ENCODE data around the gene BDH2. TPM values are rescaled to one million over a fixed set of nuclear protein-coding genes. Genes with fewer than 3 reads are reported as not detected.

The BDH2 gene
- polyA plus RNA-seq, 3 donors: 19.8 to 97.2 (median 35.1) TPM

DNA sequence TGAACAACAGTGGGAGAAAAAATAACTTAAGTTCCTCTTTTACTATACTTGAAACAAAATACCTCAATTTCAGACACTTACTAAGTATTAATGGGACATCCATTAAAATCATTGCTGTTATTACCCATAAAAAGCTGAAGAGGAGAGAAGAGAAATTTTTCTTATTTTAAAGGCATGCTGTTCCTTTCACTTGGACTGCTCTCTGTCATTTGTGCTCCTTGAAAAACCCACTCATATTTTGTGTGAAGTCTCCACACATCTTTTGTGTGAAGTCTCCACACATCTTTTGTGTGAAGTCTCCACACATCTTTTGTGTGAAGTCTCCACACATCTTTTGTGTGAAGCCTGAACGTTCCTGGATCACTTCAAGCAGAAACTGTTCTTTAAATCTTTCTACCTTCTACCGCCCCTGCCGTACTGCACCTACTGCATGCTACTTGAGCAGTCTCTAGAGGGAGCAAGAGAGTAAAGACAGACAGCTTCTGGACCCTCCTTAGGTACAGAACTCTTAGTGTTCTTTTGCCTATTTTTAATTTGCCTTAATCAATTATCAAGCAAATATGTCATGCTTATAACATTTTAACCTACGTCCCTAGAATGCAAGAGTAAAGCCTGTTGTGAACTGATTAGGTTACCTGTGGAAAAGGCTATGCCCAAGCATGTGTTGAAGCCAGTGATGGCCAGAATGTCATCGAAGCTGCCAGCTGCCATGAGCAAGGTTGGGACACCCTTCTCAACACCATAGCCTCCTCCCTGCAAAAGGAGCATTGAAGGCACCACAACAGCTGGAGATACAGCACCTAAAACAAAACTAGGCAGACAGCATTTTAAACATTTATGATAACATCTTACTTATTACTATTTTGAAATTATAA, 53.0 kb downstream of the BDH2 start:
- 39 to 60% (median 53%) methylated on average over 5 of the region's 5 CpGs for WGBS, 3 donors
- no peak overlapping the region for H3K27ac ChIP-seq (ENCODE audit: low read depth, low read length)

DNA sequence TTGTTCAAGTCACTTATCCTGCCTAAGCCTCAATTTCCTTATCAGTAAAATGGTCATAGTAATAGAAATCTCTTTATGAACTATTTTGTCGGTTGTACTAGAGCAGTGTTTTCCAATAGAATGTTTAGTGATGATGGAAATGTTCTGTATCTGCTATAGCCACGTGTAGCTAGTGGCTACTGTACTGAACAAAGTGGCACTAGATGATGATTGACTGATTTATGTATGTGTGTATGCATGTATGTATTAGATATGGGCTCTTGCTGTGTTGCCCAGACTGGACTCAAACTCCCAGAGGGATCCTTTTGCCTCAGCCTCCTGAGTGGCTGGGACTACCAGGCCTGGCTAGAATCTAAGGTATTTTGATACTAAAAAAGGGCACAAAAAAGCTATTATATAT, 55.5 kb downstream of the BDH2 start:
- H3K27ac ChIP-seq (ENCODE audit: low read depth, low read length): no peak overlapping the region
- 66 to 92% (median 89%) methylated on average over 2 of the region's 2 CpGs for WGBS, 3 donors

DNA sequence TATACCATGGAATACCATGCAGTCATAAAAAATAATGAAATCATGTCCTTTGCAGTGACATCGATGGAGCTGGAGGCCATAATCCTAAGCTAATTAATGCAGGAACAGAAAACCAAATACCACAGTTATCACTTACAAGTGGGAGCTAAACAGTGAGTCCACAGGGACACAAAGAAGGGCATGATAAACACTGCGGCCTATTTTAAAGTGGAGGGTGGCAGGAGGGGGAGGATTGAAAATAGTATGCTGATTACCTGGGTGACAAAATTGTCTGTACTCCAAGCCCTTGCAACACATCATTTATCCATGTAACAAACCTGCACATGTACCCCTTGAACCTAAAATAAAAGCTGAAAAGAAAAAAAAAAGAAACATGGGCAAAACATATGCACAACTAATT, 63.5 kb downstream of the BDH2 start:
- WGBS, 3 donors: 92 to 100% (median 98%) methylated on average over 2 of the region's 2 CpGs

DNA sequence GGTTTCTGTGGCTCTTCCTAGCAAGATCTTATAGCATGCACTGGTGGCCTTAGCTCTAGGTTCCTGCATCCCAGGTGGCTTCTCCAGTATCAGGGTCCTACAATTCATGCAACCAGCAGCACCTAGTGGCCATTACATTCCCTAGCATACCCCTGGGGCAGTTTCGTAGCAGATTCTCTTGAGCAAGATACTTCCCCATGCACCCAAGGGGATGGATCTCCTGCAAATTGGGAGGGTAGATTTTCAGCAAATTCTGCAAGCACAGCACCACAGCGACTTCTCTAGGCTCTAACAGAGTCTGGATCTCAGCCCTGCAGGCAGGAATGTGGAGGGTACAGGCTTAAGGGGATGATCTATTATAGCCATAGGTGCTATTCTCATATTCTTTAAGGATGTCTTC, 67.1 kb downstream of the BDH2 start:
- WGBS, 3 donors: 46 to 73% (median 61%) methylated on average over 2 of the region's 2 CpGs
- H3K27ac ChIP-seq (ENCODE audit: low read depth, low read length): no peak overlapping the region

More for the DNA sequence above, 63.5 kb downstream of the BDH2 start:
- no peak overlapping the region for H3K27ac ChIP-seq (ENCODE audit: low read depth, low read length)

DNA sequence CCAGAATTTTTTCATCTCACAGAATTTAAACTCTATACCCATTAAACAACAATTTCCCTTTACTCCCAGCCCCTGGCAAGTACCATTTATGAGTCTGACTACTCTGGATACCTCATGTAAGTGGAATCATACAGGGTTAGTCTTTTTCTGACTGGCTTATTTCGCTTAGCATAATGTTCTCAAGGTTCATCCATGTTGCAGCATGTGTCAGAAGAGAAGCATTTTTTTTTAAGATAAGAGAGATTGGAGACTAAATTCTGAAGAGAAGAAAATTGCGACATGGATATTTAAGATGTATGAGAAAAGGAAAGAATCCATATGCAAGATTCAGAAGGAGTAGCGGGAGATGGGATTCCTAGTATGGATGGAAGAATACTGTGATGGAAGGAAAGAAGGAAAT, 68.8 kb downstream of the BDH2 start:
- WGBS, 3 donors: 92 to 98% (median 94%) methylated on average over 3 of the region's 3 CpGs
- H3K27ac ChIP-seq (ENCODE audit: low read depth, low read length): no peak overlapping the region

DNA sequence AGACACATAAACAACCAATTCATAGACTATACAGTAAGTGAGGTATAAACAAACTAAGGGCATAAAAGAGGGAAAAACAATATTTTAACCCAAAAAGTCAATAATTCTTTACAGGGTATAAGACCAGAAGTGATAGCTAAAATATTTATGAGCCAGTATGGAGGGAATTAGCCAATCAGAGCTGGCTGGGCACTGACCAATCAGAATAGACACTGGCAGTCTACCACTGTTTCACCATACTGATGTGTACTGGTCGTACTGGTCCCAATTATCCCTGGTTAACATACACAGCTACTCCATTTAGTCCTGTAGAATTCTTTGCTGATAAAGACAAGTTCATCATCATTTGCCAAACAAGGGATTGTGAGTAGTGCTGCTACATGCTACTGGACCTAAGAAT, 70.3 kb downstream of the BDH2 start:
- 79 to 97% (median 90%) methylated on average over 1 of the region's 1 CpG for WGBS, 3 donors
- no peak overlapping the region for H3K27ac ChIP-seq (ENCODE audit: low read depth, low read length)

Other genes starting within 250 kb of the BDH2 start
- gene CISD2, start 230.8 kb downstream of the BDH2 start, polyA plus RNA-seq: 10 to 100 TPM; 12.0 to 18.9 (median 18.2) TPM
- under 1 TPM; 0.18 to 0.79 (median 0.37) TPM for gene SLC9B1, start 80.1 kb downstream of the BDH2 start, polyA plus RNA-seq
- 10 to 100 TPM in 2 of 3 donors, 1 to 10 TPM in 1; 2.5 to 16.6 (median 14.5) TPM for gene SLC9B2, start 23.1 kb downstream of the BDH2 start, polyA plus RNA-seq
- gene CENPE, start 98.5 kb upstream of the BDH2 start, polyA plus RNA-seq: under 1 TPM; 0.10 to 0.45 (median 0.16) TPM

Data from adipose tissue (tissue), 3 donors.